Osteoblast (primary cell): ENCODE data around the gene MRRF. TPM values are rescaled to one million over a fixed set of nuclear protein-coding genes. Genes with fewer than 3 reads are reported as not detected.
"Not testable (repeated sequence)": the region's sequence is repeated elsewhere in the genome, so short reads cannot be mapped to it uniquely, and the experiment has no call there.

Source experiments
- DNase-seq: peaks from one replicate; pipeline ENCODE4 v3.0.0; 2011; ENCODE audit warnings: low spot score, mixed read lengths; ENCODE audit not compliant: insufficient read length; ENCODE audit errors: missing footprints
- H2AFZ ChIP-seq: 2 replicates; pipeline ENCODE4 v1.6.0; 2011; ENCODE audit warnings: mild to moderate bottlenecking, low read length
- H3K27ac ChIP-seq: 2 replicates; pipeline ENCODE4 v1.5.1; 2011; ENCODE audit warnings: mild to moderate bottlenecking, low read depth, low read length, moderate library complexity
- H3K27me3 ChIP-seq: 2 replicates; pipeline ENCODE4 v1.6.0; 2012; ENCODE audit warnings: mild to moderate bottlenecking, control low read depth, inconsistent platforms, low read length, moderate library complexity; ENCODE audit not compliant: insufficient read depth
- H3K36me3 ChIP-seq: 2 replicates; pipeline ENCODE4 v1.5.1; 2011; ENCODE audit warnings: mild to moderate bottlenecking, low read length, control low read depth, moderate library complexity; ENCODE audit not compliant: insufficient read depth
- H3K4me1 ChIP-seq: 2 replicates; pipeline ENCODE4 v1.5.1; 2011; ENCODE audit warnings: mild to moderate bottlenecking, low read length, control low read depth, moderate library complexity; ENCODE audit not compliant: insufficient read depth
- H3K4me2 ChIP-seq: 2 replicates; pipeline ENCODE4 v1.6.0; 2011; ENCODE audit warnings: mild to moderate bottlenecking, low read length; ENCODE audit not compliant: insufficient read depth
- H3K4me3 ChIP-seq: fragments of 200-600 bp; sonication (generic); 3 replicates; pipeline ENCODE4 v1.5.1; 2012; ENCODE audit warnings: mild to moderate bottlenecking, low read length, inconsistent platforms; ENCODE audit not compliant: insufficient read depth
- H3K79me2 ChIP-seq: 2 replicates; pipeline ENCODE4 v1.6.0; 2012; ENCODE audit warnings: mild to moderate bottlenecking, low read length, control low read depth, inconsistent platforms; ENCODE audit not compliant: insufficient read depth
- H3K9me3 ChIP-seq: 2 replicates; pipeline ENCODE4 v1.5.1; 2011; ENCODE audit warnings: low read depth, low read length, control low read depth
- H4K20me1 ChIP-seq: 2 replicates; pipeline ENCODE4 v1.6.0; 2012; ENCODE audit warnings: mild to moderate bottlenecking, low read length, control low read depth; ENCODE audit not compliant: insufficient read depth
- total RNA-seq: library from RNA; depleted of rRNA; stranded (reverse); fragments of >200 nt; gene quantifications from 2 replicates; pipeline ENCODE4 v1.2.3, GENCODE V29; 2012
- TF ChIP-seq, protein P1 (sequence below): IDR thresholded peaks from 2 replicates; pipeline ENCODE4 v1.5.1; 2011; ENCODE audit warnings: mild to moderate bottlenecking, low read depth, low read length, moderate library complexity; ENCODE audit errors: extremely low read depth

The MRRF gene
- total RNA-seq, 1 donor: 35.8 TPM

DNA sequence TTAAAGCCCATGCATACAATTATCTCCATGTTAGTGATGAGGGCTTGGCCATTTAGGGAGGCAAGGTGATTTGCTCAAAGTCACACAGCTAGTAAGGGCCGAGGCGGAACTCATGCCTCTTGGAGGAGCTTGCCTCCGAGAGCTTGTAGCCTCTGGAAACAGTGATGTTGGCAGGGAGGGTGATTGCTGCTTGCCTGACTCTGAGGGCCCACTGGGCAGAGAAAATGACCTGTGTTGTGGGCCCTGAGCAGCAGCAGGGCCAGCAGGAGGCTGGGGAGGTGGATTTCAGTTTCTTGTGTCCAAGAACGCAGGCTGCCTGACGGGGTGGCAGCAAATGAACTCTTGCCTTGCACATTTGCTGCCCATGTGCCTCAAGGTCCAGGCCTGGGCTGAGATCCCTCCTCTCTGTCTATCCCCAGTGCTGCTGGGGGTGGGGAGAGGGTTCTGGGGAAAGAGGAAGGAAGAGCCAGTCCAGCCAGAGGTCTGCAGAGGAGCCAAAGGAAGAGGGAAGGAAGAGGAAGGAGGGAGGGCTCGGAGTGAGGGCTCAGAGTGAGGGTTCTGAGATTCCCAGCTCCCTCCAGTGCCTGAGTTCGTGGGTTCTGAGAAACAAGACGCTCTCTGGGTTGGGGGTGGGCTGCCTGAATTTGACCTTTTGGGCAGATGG, 90.0 kb downstream of the MRRF start:
- Histone ChIP-seq H2AFZ (no peak overlapping the region), H3K36me3 (no peaks in the 10 kb centered on the region), H3K4me1 (no peaks in the 10 kb centered on the region), H3K27ac (no peak overlapping the region), H3K27me3 (no peaks in the 10 kb centered on the region), H3K9me3 (no peaks in the 10 kb centered on the region), H4K20me1 (no peaks in the 10 kb centered on the region), H3K79me2 (no peaks in the 10 kb centered on the region), H3K4me3 (no peak overlapping the region), H3K4me2 (no peak overlapping the region)
- DNase-seq: peak; percentile 35
- TF ChIP-seq, protein P1, sequence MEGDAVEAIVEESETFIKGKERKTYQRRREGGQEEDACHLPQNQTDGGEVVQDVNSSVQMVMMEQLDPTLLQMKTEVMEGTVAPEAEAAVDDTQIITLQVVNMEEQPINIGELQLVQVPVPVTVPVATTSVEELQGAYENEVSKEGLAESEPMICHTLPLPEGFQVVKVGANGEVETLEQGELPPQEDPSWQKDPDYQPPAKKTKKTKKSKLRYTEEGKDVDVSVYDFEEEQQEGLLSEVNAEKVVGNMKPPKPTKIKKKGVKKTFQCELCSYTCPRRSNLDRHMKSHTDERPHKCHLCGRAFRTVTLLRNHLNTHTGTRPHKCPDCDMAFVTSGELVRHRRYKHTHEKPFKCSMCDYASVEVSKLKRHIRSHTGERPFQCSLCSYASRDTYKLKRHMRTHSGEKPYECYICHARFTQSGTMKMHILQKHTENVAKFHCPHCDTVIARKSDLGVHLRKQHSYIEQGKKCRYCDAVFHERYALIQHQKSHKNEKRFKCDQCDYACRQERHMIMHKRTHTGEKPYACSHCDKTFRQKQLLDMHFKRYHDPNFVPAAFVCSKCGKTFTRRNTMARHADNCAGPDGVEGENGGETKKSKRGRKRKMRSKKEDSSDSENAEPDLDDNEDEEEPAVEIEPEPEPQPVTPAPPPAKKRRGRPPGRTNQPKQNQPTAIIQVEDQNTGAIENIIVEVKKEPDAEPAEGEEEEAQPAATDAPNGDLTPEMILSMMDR: no peak

DNA sequence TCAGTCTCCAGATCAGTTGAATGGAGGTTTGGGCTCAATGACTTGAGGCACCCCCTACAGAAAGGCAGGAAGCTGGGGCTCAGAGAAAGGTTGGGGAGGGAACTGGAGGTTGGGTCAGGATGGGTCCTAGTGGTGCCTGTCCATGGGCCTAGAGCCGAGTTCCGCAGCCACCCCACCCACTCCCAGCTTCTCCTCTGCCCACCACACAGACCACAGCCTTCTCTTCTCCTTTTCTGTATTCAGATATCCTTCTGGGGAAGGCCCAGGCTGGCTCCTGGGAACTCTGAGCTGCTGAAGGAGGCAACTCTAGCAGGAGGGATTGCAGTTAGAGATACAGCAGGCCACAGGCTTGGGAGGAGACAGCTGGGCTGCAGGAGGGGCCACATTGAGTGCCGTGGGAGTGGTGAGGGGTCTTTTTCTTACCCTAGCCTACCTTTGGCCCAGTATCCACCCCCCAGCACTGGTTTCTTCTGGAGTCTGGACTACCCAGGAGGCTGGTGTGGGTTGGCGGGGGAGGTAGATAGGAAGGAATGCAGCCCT, 90.7 kb downstream of the MRRF start:
- Histone ChIP-seq H3K9me3 (no peaks in the 10 kb centered on the region), H2AFZ (no peak overlapping the region), H3K79me2 (no peaks in the 10 kb centered on the region), H3K4me3 (no peak overlapping the region), H3K27ac (no peak overlapping the region), H3K36me3 (no peaks in the 10 kb centered on the region), H3K4me1 (no peaks in the 10 kb centered on the region), H4K20me1 (no peaks in the 10 kb centered on the region), H3K4me2 (no peak overlapping the region), H3K27me3 (no peaks in the 10 kb centered on the region)
- DNase-seq: no peak
- TF ChIP-seq, protein P1: no peak

GRCh38 chr9:122356627-122357026, 91.9 kb downstream of the MRRF start:
- no peaks in the 10 kb centered on the region for H3K36me3 ChIP-seq
- H3K9me3 ChIP-seq: no peaks in the 10 kb centered on the region
- H4K20me1 ChIP-seq: no peaks in the 10 kb centered on the region
- no peak for DNase-seq
- H3K79me2 ChIP-seq: no peaks in the 10 kb centered on the region
- H3K4me2 ChIP-seq: no peak overlapping the region
- H3K4me1 ChIP-seq: peaks cover 4% of the 10 kb centered on the region
- H3K27ac ChIP-seq: no peak overlapping the region
- H3K27me3 ChIP-seq: no peaks in the 10 kb centered on the region
- no peak overlapping the region for H3K4me3 ChIP-seq
- H2AFZ ChIP-seq: no peak overlapping the region
- TF ChIP-seq, protein P1: peak; percentile 49

DNA sequence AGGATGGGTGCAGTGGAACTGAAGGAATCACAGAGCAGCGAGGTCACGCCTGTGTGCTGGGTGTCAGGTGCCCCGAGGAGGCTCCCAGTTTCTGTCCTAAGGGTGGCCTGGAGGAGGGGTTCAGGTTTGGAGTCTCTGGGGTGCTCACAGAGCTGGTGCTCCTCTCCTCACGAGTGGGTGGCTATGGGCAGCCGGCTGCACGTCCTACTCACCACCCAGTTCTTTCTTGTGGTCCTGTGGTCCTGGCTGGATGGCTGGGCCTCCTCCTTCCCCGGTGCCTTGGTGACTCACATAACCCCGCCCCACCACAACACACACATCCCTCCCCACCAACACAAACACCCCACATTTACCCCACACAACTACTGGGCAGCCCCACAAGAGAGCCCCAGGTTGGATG, 96.2 kb downstream of the MRRF start:
- Histone ChIP-seq H2AFZ (peak overlapping the region; percentile 35), H3K79me2 (no peaks in the 10 kb centered on the region), H3K27me3 (no peaks in the 10 kb centered on the region), H3K36me3 (no peaks in the 10 kb centered on the region), H3K9me3 (no peaks in the 10 kb centered on the region), H4K20me1 (no peaks in the 10 kb centered on the region), H3K4me1 (peaks cover 4% of the 10 kb centered on the region), H3K4me2 (no peak overlapping the region), H3K27ac (no peak overlapping the region), H3K4me3 (no peak overlapping the region)
- DNase-seq: peak; percentile 77
- TF ChIP-seq, protein P1: no peak

- not testable (repeated sequence) for H3K4me1 ChIP-seq, H3K27ac ChIP-seq, H3K79me2 ChIP-seq, H3K9me3 ChIP-seq, H2AFZ ChIP-seq, H3K36me3 ChIP-seq, H3K4me2 ChIP-seq, H3K4me3 ChIP-seq, DNase-seq, H3K27me3 ChIP-seq, H4K20me1 ChIP-seq
Observed at GRCh38 chr9:122363131-122363530, 98.4 kb downstream of the MRRF start.
